Measurements from ENCODE around the gene TRIO.

Gene TRIO

DNA sequence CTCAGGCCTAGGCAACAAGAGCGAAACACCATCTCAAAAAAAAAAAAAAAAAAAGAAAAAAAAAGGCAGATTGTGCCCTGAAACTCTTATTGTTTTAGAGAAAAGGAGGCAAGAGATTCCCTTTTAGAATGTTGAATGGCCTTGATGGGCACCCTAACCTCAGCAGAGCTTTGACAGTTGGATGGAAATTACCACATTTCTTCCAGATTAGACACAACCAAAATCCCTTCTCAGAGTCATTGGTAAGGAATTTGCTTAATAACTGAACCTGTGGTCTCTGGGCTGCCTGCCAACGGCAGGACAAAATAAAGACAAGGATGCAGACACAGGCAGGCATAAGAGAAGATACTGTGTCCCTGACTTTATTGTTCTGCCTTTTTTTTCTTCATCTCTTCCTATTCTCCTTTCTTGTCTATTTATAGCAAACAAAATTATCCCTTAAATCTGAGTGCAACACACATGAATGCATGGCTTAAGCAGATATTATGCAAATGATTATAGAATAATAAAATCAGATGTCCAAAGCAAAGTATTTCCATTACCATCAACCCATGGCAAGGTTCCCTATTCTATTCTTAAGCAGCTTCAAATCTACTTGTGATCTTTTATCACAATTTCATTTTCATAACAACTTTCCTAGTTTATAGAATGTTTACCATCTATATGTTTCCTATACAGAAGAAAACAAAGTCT is 37.3 kb upstream of the TRIO start:
- DNase-seq (ENCODE audit: extremely low spot score): no peak
- TF ChIP-seq, protein P1, sequence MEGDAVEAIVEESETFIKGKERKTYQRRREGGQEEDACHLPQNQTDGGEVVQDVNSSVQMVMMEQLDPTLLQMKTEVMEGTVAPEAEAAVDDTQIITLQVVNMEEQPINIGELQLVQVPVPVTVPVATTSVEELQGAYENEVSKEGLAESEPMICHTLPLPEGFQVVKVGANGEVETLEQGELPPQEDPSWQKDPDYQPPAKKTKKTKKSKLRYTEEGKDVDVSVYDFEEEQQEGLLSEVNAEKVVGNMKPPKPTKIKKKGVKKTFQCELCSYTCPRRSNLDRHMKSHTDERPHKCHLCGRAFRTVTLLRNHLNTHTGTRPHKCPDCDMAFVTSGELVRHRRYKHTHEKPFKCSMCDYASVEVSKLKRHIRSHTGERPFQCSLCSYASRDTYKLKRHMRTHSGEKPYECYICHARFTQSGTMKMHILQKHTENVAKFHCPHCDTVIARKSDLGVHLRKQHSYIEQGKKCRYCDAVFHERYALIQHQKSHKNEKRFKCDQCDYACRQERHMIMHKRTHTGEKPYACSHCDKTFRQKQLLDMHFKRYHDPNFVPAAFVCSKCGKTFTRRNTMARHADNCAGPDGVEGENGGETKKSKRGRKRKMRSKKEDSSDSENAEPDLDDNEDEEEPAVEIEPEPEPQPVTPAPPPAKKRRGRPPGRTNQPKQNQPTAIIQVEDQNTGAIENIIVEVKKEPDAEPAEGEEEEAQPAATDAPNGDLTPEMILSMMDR (IDR thresholded peaks at IDR 0.05; ENCODE audit: control extremely low read depth, extremely low read depth, low read depth, missing control alignments): no peak
- ChIA-PET POLR2A (no interaction called here), CTCF (interaction anchor here (0.9 to 1.3 kb wide), 2 partner anchors 103 to 165 kb away, joined by 3 to 9 read pairs; no protein-coding TSS in a partner anchor)

DNA sequence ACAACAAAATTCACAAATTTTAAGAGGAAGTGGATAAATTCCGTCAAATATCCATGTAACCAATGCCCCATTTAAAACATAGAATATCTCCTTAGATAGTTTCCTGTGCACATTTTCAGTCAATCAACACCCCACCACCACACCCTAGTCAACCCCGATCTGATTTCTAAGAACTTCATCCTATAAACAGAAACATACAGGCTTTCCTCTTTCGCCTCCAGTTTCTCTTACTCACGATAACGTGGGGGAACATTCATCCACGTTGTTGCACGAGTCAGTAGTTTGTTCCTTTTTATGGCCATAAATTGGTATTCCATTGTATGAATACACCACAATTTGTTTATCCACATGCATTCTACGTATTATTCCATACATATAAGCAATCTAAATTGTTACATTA is 35.6 kb upstream of the TRIO start:
- TF ChIP-seq, protein P1 (IDR thresholded peaks at IDR 0.05; ENCODE audit: control extremely low read depth, extremely low read depth, low read depth, missing control alignments): no peak
- DNase-seq (ENCODE audit: extremely low spot score): no peak
- CTCF ChIA-PET: interaction anchor here (0.8 to 3.5 kb wide), 21 partner anchors 8 to 245 kb away, joined by 3 to 20 read pairs (median 4); no protein-coding TSS in a partner anchor
- POLR2A ChIA-PET: no interaction called here

DNA sequence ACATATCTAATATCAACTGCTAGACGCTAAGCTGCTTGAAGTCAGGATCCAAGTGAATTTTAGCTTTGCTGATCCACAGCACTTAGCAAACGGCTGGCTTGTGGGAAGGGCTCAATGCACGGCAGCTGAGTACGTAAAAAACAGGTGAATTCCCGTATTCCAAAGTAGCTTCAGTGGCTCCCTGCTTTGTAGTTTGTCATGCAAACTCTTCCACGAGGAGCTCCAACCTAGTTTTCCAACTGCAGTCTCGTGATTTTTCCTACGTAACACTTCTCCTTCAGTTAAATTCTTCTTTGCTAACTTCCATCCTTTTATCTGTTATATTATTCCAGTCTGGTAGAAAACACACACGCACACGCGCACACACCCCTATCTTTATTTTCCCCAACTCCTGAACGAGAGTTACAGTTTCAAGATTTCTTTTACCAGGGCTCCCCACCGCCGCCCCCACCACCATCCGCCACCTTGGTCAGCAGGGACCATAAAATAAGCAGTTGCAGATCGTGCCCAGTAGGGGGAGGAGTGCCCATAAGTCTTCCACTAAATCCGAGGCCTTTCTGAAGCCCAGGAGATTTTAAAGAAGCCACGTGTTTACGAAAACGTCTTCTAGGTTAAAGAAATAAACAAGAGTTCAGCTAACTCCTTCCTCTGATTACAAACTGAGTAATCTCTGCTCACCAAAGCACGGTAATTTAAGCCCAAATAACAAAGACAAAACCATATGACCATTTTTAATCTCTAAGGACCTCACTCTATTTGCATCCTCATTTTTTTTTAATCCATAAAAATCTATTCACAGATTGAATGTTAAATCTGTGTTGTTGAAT is 34.8 kb upstream of the TRIO start:
- TF ChIP-seq, protein P1 (IDR thresholded peaks at IDR 0.05; ENCODE audit: control extremely low read depth, extremely low read depth, low read depth, missing control alignments): peak; percentile 73
- CTCF ChIA-PET: interaction anchor here (0.6 to 3.5 kb wide), 34 partner anchors 9 to 246 kb away, joined by 3 to 20 read pairs (median 4); no protein-coding TSS in a partner anchor
- peak; percentile 75 for DNase-seq (ENCODE audit: extremely low spot score)
- POLR2A ChIA-PET: interaction anchor here (0.9 kb wide), 1 partner anchor 37 kb away, joined by 3 read pairs; no protein-coding TSS in a partner anchor

DNA sequence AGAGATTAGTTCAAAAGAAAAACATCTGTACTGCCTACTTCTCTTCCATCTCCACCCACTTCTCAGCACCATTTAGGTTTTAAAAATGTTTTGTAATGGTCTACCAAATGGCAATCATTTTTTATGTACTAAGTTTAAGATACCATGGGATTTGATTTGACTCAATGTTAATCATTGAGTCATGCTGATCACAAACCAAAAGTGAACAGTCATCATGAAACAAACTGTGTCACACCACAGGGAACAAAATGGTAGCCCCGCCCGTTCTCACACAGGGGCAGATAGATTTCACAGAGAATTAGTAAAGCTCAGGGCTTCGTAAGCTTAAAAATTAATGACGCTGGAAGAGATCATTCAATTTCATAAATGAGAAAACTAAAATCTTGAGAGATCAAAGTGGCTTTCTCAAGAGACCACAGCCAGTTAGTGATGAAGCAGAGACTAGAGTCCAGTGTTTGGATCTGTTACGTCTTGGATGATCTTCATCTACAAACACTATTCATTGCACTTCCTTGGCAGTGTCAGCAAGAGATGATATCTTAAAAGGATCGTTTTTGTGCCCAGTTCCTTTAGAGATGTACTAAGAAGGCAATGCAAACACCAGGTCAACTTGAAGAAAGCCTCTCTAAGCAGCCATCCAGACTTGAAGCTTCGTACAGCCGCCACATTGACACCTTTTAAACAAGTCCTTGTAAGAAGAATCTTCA is 33.9 kb upstream of the TRIO start:
- CTCF ChIA-PET: interaction anchor here (0.6 to 3.5 kb wide), 29 partner anchors 10 to 245 kb away, joined by 3 to 20 read pairs (median 4); no protein-coding TSS in a partner anchor
- POLR2A ChIA-PET: interaction anchor here (0.9 kb wide), 1 partner anchor 36 kb away, joined by 3 read pairs; no protein-coding TSS in a partner anchor
- DNase-seq (ENCODE audit: extremely low spot score): peak; percentile 75
- TF ChIP-seq, protein P1 (IDR thresholded peaks at IDR 0.05; ENCODE audit: control extremely low read depth, extremely low read depth, low read depth, missing control alignments): no peak

DNA sequence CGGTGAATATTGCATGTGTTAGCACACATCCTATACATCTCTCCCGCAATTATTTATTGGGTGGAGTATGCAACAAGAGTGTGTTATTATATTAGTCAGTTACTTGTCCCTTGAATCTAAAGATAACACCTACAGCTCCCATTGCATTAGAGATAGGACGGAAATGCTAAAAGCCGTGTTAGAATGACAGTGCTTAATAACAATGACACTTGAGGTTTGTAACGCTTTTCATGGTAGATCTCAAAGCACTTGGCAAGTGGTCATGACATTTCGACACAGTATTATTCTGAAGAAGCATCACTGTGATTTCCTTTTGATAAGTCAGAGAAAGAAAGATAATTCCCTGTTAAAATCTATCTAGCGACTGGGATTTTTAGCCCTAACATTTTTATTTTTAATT is 33.4 kb upstream of the TRIO start:
- ChIA-PET CTCF (interaction anchor here (0.9 to 3.5 kb wide), 14 partner anchors 12 to 177 kb away, joined by 3 to 20 read pairs (median 6); no protein-coding TSS in a partner anchor), POLR2A (interaction anchor here (0.9 kb wide), 1 partner anchor 36 kb away, joined by 3 read pairs; no protein-coding TSS in a partner anchor)
- TF ChIP-seq, protein P1 (IDR thresholded peaks at IDR 0.05; ENCODE audit: control extremely low read depth, extremely low read depth, low read depth, missing control alignments): no peak
- DNase-seq (ENCODE audit: extremely low spot score): no peak

DNA sequence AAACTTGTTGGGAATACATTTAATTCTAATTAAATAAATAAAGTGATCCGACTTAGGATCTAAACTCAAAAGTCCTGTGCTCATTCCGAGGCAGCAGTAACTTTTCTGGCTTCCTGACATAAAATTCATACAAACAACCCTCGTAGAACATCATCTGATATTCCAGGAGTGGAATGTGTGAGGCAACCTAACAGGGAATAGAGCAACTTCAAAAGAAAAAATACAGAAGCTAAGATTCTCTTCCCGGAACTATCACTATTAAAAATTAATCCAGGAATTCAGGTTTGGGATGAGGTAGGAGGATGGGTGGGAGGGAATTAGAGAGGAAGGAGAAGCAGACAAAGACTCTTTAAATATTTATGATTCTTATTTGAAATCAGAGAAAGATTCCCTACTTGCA is 32.9 kb upstream of the TRIO start:
- TF ChIP-seq, protein P1 (IDR thresholded peaks at IDR 0.05; ENCODE audit: control extremely low read depth, extremely low read depth, low read depth, missing control alignments): no peak
- POLR2A ChIA-PET: no interaction called here
- DNase-seq (ENCODE audit: extremely low spot score): no peak
- CTCF ChIA-PET: interaction anchor here (0.9 to 3.5 kb wide), 10 partner anchors 11 to 177 kb away, joined by 3 to 20 read pairs (median 4); no protein-coding TSS in a partner anchor
